Activated CD8-positive, alpha-beta memory T cell treated with anti-CD3 and anti-CD28 coated beads for 48 hours (primary cell): Measurements from ENCODE around the gene E2F2.
"Not testable (repeated sequence)": the region's sequence is repeated elsewhere in the genome, so short reads cannot be mapped to it uniquely, and the experiment has no call there.

Source experiments
- DNase-seq, 3 experiments: peaks; one replicate each; pipeline ENCODE4 v3.0.0-alpha.2; 2020; ENCODE audit warnings: low read depth in 2 of 3, low spot score in 2 of 3

Gene E2F2

DNA sequence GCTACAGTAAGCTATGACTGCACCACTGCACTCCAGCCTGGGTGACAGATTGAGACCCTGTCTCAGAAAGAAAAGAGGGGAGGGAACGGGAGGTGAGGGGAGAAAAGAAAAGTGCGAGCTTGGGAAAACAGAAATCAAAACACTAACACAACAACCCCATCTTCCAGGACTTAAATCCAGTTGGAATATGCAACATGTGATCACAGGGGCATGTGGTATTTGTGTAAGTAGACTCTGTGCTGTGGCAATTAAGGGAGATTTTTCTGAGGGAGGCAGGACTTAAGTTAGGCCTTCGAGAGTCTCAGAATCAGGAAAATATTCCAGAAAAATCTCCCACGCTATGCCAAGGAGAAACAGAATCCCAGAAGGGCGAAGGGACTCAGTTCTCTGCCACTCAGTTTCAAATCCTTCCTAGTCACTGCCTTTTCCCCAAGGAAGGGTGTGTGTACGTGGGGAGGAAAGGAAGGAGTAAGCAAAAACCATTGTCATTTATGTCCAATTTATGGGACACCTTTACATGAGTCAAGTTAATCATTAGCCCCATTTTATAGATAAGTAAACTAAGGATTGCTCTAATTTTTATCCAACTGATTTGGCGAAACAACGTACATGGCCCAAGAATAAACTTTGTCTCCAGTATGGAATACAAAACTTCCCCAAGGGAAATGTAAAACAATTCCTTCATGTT is 16.0 kb upstream of the E2F2 start:
- DNase-seq = no peak

DNA sequence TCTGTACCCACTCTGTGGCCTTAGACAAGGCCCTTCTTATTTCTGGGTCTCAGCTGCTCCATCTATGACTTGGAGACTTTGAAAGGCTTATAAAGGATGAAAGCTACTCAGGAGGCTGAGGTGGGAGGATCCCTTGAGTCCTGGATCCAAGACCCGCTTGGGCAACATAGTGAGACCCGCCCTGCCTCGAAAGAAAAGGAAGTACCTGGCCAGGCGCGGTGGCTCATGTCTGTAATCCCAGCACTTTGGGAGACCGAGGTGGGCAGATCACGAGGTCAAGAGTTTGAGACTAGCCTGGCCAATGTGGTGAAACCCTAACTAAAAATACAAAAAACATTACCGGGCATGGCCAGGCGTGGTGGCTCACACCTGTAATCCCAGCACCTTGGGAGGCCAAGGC is 14.8 kb upstream of the E2F2 start:
- no peak for DNase-seq

DNA sequence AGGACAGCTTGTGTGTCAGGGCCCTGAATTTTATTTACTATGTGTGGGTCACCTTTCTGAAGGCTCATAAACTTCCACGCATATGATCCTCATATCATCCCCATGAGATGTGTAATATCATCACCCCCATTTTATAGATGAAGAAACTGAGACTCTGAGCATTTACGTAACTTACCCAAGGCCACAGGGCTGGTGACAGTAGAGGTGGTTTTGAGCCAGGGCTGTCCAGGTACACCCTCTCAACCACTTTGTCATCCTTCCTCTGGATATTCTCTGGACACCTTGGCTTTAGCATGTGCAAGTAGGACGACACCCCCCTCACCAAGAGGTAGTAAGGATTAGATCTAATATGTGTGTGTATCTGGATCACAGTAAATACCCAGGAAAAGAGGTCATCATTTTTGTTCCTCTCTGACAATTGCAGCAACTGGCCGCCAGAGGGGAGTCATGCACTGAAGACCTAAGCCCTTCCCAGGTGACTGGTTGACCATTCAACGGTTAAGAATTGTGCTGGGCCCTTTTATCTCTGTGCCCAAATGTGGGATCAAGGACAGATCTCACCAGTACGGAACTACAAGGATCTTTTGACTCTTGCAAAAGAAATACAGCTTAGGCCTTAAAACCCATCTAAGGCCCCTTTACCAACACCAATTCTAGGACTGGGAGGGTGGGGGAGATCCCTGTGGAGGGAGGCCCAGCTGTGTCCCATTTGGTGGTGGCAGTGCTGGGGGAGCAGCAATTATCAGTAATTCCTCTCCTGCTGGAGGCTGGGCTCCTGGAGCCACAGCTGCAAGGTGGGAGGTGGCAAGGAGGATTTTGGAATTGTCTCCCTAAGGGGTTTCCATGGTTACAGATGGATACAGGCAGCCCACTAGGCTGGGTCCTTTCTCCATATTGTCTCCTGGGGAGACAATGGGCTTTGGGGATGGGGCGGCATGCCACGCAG is 13.7 kb upstream of the E2F2 start:
- DNase-seq = peak in 1 of 3 experiments; percentile 60

DNA sequence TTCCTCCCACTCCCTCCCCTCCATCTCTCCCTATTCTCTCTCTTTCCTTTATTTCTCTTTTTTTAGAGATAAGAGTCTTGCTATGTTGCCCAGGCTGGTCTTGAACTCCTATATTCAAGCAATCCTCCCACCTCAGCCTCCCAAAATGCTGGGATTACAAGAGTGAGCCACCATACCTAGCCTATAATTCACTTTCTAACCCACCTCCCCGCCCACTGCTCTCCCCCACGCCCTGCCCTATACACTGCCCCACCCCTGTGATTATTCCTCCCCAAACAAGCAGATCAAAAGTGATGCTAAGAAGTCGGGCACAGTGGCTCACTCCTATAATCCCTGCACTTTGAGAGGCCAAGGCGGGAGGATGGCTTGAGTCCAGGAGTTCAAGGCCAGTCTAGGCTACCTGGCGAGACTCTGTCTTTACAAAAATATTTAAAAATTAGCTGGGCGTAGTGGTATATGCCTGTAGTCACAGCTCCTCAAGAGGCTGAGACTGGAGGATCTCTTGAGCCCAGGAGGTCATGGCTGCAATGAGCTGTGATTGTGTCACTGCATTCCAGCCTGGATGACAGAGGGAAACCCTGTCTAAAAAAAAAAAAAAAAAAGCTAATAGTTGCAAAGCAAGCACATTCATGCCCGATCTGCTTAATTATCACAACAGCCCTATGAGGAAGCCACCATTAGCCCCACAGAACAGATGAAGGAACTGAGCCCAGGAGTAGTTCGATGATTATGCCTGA is 12.8 kb upstream of the E2F2 start:
- no peak for DNase-seq

DNA sequence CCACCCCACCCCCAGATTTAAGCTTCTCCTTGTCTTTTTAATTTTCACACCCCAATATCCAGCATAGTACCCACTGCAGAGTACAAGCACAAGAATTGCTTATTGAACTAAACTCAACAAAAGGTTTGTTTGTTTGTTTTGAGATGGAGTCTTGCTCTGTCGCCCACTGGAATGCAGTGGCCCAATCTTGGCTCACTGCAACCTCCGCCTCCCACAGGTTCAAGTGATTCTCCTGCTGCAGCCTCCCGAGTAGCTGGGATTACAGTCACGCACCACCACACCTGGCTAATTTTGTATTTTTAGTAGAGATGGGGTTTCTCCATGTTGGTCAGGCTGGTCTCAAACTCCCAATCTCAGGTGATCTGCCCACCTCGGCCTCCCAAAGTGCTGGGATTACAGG is 11.9 kb upstream of the E2F2 start:
- DNase-seq = not testable (repeated sequence)

DNA sequence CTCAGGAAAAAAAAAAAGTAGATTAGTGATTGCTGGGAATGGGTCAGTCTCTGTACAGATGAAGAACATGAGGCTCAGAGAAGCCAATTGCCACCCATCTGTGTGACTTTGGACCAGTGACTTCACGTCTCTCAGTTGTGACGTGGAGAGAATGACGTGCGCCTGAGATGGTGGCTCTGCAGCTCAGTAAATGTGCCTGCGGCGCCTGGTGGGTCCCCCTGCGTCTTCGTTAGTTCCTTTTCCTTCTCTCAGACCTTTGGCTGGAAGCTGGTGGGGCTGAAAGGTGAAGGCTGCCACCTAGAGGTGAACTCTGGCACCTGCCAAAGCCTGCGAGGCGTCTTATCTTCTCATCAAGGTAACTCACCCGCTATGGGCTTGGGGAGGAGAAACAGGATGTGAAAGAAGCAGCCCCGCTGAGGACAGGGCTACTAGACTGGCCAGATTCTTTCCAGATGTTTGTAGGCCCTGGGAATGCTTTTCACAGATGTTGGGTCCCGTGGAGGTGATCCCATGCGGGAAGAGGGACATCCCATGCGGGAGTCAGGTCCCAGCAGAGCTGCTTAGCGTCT is 8.7 kb upstream of the E2F2 start:
- DNase-seq = peak; percentile 58 to 82 (median 76)

DNA sequence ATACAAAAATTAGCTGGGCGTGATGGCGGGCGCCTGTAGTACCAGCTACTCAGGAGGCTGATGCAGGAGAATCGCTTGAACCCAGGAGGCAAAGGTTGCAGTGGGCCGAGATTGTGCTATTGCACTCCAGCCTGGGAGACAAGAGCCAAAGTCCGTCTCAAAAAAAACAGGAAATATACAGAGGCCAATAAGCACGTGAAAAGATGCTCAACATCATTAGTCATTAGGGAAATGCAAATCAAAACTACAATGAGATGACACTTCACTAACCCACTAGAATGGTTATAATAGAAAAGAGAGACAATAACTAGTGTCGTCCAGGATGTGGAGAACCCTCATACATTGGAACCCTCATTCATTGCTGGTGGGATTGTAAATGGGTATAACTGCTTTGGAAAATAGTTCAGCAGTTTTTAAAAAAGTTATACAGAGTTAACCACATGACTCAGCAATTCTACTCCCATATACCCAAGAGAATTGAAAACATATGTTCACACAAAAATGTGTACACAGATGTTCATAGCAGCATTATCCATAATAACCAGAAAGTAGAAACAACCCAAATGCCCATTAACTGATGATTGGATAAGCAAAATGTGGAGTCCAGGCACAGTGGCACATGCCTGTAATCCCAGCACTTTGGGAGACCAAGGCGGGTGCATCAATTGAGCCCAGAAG is 6.4 kb upstream of the E2F2 start:
- no peak for DNase-seq

DNA sequence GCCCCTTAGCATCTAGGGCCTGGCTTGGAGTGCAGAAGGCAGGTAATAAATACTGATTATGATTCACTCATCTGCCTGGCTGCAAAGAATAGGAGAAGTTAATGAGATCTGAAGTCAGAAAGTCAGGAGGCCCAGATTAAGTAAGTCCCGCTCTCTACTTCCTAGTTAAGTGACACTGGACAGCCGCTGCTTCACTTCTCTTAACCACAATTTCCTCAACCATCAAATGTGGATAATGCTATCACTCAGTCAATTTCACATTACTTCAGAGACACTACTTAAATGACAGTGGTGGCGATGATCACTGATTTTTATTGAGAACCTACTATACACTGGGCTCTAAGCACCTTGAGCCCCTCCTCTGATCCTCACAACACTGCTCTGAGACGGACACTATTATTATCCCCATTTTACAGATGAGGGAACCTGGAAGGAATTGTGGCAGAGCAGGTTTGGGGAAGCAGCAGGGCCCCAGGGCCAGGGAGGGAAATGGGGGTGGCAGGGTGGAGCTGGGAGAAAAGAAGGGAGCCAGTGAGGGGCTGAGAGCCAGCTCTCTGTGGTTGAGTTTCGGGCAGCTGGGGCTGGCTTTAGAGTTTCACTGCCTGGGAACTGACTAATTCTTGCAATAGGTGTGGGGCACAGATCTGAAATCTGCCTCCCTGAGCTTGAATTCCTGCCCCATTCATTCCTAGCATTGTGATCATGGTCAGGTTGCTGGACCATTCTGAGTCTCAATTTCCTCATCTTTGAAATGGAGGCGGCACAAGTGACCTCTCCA is 2.4 kb upstream of the E2F2 start:
- no peak for DNase-seq

DNA sequence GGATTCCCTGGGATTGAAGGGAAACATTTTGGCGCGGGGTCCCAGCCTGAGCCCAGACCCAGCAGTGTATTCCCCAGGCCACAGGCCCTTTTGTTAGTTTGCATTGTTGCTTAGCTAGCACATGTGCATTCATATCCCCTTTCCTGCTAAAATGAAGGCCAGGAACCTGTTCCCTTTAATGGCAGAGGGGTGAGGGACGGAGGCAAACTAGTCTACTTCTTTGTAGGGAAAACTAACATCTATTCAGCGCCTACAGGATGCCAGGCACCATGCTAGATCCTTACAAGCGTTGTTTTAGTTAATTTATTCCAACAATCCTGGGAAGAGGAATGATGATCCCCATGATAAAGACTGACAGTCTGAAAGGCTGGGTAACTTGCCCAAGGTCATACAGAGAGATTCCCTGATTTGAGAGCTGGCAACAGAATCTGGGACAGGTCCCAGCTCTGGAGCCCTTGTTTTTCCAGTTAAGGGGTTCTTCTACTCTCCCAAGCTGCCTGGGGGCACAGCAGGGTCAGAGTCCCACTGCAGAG is 595 bp upstream of the E2F2 start:
- no peak for DNase-seq

DNA sequence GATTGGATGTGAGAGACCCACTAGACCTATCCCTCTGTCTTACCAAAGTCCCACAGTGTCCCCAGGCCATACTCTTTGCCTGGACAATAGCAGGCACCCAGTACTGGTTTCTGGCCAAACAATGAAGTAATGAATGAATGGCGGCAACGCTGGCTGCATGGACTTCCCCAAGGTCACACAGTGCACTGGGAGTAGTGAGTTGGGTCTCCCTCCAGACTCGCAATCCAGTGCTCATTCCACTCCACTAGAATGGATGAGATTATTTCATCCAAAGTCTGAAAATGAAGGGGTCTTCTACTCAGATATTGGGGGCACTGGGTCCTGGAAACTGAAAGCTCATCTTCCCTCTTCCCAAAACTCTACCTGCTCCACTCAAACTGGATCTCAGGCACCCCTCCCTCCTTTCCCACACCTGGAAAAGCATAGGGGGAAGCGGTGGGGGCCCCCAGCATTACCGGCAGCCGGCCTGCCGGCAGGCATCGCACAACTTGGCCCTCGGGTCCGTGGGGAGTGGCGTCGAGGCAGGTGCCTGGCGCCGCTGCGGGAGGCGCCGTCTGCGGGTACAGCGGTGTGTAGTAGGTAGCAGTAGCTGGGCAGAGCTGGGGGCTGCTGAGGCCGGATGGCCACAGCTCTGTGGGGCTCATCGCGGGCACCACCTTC is 816 bp downstream of the E2F2 start:
- no peak for DNase-seq

DNA sequence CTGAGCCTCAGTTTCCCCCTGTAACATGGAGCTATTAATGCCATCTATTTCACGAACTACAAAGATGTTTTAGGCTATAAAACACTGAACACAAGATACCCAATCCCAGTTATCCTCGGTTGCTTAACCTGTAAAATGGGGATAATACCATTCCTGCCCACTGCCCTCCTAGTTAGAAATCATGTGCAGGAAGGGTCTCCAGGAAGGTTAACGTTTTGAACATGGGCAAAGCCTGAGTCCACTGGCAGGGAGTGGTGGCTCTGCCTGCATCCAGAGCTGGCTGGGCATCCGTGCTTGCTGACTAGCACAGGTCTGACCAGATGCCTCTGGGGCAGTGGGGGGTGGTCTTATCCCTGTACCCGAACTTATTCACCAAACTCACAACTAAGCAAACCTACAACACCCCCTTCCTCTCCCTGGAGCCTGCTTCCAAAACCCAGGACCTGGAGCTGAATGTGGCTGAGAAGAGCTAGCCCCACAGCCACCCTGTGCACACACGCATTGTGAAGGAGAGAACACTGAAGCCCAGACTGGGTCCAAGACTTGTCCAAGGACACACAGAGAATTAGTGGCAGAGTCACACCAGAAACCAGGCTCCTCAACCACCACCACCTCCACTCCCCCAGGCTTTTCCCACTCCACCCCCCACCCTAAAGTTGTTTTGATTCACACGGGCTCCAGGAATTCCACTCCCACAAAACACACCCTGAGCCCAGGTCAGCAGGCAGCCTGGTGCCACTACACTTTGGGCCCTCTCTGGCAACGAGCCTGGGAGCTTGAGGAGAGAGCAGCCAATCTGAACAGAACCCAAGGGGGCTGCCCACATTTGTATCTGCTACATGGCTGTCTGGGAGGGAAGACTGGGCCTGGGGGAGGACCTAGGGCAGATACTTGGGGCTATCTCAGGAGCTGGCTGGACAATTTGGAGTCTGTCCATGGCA is 1.6 kb downstream of the E2F2 start:
- DNase-seq = no peak

DNA sequence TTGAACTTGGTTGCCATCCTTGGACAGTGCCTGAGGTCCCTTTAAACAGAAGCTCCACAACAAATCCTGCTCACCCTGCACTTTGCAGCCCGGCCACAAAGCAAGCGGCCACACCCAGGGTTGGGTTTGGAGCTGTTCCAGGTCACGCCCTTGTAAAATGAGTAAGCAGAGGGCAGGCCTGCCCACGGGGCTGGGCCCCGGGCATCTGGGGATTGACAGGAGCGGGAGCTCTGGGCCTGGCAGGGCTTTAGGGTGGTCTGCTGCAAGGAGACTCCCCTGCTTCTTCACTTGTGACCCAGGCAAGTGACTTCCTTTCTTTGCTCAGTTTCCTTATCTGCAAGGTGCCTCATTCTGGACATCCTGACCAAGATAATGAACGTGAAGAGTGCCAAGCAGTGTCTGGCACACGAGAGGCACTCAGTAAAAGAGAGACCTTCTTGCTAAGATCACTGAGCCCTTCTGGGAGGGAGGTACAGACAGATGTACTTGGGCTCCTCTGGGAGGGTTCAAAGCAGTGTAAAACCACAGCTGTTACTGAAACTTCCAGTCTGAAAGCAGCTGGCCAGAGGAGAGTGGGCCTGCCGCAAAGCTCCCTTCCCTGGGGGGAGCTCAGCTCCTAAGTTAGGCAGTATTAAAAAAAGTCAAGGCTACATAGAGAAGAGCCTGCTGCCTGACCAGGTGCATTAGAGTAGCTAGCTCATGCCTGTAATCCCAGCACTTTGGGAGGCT is 2.6 kb downstream of the E2F2 start:
- DNase-seq = peak; percentile 50 to 59 (median 53)

DNA sequence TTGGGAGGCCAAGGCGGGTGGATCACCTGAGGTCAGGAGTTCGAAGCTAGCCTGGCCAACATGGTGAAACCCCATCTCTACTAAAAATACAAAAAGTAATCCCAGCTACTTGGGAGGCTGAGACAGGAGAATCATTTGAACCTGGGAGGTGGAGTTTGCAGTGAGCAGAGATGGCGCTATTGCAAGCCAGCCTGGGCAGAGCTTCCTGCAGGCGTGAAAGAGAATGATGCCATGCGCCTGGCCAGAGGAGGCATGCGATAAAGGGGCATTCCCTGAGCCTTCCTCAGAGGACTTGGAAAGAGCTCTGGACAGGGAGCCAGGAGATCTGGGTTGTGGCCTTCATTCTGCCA is 3.2 kb downstream of the E2F2 start:
- no peak for DNase-seq

DNA sequence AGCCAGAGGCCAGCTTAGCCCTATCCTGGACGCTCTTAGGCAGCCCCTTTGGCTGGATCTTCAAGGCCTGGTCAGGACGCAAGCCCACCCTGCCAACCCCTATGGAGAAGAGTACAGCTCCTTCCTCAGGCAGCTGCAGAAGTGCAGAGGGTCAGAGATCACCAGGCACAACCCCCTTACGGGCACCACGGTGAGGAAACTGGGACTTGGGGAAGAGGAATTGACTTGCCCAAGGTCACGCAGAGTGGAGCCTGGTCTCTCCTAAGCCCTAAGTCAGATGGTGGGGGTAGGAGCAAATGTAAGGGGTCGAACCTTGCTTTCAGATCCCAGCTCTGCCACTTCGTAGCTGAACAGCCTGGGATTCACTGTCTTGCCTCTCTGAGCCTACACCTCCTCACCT is 3.7 kb downstream of the E2F2 start:
- no peak for DNase-seq

DNA sequence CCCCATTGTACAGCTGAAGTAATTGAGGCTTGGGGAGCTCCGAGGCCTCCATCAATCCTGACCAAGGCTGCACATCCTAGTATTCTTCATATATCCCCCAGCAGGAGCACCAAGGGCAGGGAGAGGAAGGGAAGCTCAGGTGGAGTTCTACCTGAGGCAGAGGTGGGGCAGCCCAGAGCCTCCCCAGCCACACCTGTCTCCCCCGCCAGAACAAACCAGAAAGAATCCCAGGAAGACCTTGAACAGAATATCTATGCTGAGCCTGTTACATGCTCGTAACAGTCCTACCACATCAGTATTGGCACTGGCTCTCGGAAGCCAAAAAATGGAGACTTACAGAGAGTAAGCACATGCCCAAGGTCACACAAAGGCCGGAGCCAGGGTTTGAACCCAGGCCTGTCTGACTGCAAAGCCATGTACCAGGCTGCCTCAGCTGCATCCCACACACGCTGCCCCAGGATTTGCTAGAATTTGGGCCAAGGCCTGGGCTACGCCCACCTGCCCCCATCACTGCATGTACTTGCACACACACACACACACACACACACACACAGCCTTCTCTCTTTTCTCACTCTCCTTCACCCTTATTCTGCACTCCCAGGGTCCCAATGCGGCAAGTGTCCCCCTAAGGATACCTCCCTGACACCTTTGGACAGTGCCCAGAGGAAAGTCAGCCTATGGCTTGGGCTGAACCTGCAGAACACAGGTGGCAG is 4.5 kb downstream of the E2F2 start:
- no peak for DNase-seq

DNA sequence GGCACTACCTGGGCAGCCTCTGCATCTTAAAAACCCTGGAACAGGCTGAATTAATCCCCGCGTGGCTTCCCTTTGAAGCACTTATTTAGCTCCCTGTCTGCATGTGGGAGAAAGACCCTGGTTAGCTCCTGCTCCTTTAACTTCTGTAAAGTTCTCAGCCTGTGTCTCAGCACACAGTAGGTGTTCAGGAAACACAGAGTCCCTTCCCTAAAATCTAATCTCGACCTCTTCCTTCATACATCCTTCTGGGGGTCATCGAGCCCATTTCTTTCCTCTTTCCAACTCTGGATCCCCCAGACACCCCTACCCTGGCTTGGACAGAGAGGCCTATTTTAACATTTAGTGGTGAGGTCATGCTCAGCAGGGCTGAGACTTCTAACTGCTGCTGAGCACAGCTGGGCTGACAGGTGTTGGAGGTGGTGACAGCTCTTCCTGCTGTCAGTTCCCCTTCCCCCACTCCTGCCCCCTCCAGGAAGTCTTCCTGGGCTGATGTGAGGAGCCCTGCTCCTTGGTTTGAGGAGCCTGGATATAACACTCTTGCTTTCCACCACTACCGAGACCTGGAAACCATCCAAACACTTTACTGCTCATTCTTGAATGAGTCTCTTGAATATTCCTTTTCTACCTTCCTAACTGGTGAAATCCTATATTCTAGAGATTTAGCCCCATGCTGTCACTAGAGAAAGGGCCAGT is 5.3 kb downstream of the E2F2 start:
- DNase-seq = no peak
